K562 (cell line): Measurements from ENCODE around the gene TXNRD2. TPM values are rescaled to one million over a fixed set of nuclear protein-coding genes. Genes with fewer than 3 reads are reported as not detected.

Experiments
- ATAC-seq: fragments of 200-7000 bp; cut with Tn5 transposase; 3 replicates; pipeline ENCODE4 v1.9.1; 2020; ENCODE audit warnings: moderate library complexity
- BruUV-seq: library from RNA; stranded (reverse); fragments of 400-500 nt; replicated peaks from 2 replicates; lab custom pipeline; 2021; lab: Mats Ljungman, UMichigan
- CTCF ChIA-PET: fragments of 300-600 bp; formaldehyde crosslinking; extraction: SDS; loops from one replicate; lab custom pipeline; 2021; ENCODE audit warnings: low intra/inter-chr PET ratio; lab: Yijun Ruan, JAX
- POLR2A ChIA-PET: fragments of 300-600, 350-650 bp; sonication (Branson Sonifier 250); formaldehyde crosslinking; extraction: SDS; loops from one replicate; lab custom pipeline; 2021; ENCODE audit warnings: antibody characterized with exemption, inconsistent platforms; lab: Yijun Ruan, JAX
- DNase-seq, 4 experiments: peaks; one replicate each; pipeline versions ENCODE4 v3.0.0 to v3.0.0-alpha.2; 2011 to 2018; ENCODE audit warnings: low spot score in 3 of 4, mixed read lengths in 3 of 4; ENCODE audit errors: extremely low read depth in 1 of 4
- FAIRE-seq: peaks from 2 replicates; lab custom pipeline; 2011; peaks lifted over from hg19 to GRCh38; lab: Jason Lieb, UNC
- H2AFZ ChIP-seq: 2 replicates; pipeline ENCODE4 v1.6.0; 2011; ENCODE audit warnings: low read depth, low read length, control low read depth, inconsistent platforms
- H3K27ac ChIP-seq: fragments of 200-600 bp; 3 replicates; pipeline ENCODE4 v1.8.0; 2011; ENCODE audit warnings: low read depth, mild to moderate bottlenecking, control low read depth, inconsistent platforms, low read length, moderate library complexity, mixed read lengths; ENCODE audit errors: extremely low read depth
- H3K27me3 ChIP-seq, 2 experiments: fragments of 300-600 bp in 1 of 2; 2 replicates in 1 of 2; 3 replicates in 1 of 2; pipeline versions ENCODE4 v1.6.0 to v1.8.0; 2011; ENCODE audit warnings: inconsistent platforms in 2 of 2, low read length in 2 of 2, mild to moderate bottlenecking in 1 of 2, mixed read lengths in 1 of 2, moderate library complexity in 1 of 2; ENCODE audit not compliant: control insufficient read depth in 2 of 2, insufficient read depth in 2 of 2
- H3K36me3 ChIP-seq: fragments of 300-600 bp; 3 replicates; pipeline ENCODE4 v1.8.0; 2011; ENCODE audit warnings: mild to moderate bottlenecking, low read length, inconsistent platforms; ENCODE audit not compliant: control insufficient read depth, insufficient read depth
- H3K4me1 ChIP-seq, 2 experiments: fragments of 200-600 bp in 1 of 2; replicated peaks in 1 of 2; 2 replicates in 1 of 2; 3 replicates in 1 of 2; pipeline versions ENCODE4 v1.5.1 to v1.8.0; 2011; ENCODE audit warnings: inconsistent platforms in 2 of 2, low read length in 2 of 2, mild to moderate bottlenecking in 1 of 2, mixed read lengths in 1 of 2, moderate library complexity in 1 of 2; ENCODE audit not compliant: control insufficient read depth in 2 of 2, insufficient read depth in 2 of 2
- H3K4me2 ChIP-seq: 2 replicates; pipeline ENCODE4 v1.6.1; 2011; ENCODE audit warnings: low read length, control low read depth, inconsistent platforms, mixed read lengths; ENCODE audit not compliant: insufficient read depth
- H3K4me3 ChIP-seq: fragments of 200-600 bp; sonication (generic), shearing (Covaris generic); 2 replicates; pipeline ENCODE4 v1.5.1; 2016; ENCODE audit warnings: control low read depth, inconsistent platforms
- H3K79me2 ChIP-seq: fragments of 200-600 bp; 3 replicates; pipeline ENCODE4 v1.8.0; 2011; ENCODE audit warnings: low read length, inconsistent platforms; ENCODE audit not compliant: control insufficient read depth, insufficient read depth
- H3K9ac ChIP-seq, 2 experiments: 2 replicates each; pipeline versions ENCODE4 v1.6.0 to v1.6.1; 2011; ENCODE audit warnings: low read depth in 2 of 2, low read length in 2 of 2, control low read depth in 1 of 2, inconsistent platforms in 1 of 2, mild to moderate bottlenecking in 1 of 2, mixed read lengths in 1 of 2; ENCODE audit not compliant: insufficient read depth in 1 of 2
- H3K9me1 ChIP-seq: one replicate; pipeline ENCODE4 v1.6.0; 2011; ENCODE audit warnings: inconsistent platforms, mild to moderate bottlenecking, low read length, moderate library complexity; ENCODE audit not compliant: control insufficient read depth, insufficient read depth
- H3K9me3 ChIP-seq: replicated peaks from 2 replicates; pipeline ENCODE4 v1.5.1; 2011; ENCODE audit warnings: low read depth, low read length, inconsistent platforms; ENCODE audit not compliant: control insufficient read depth, insufficient read depth
- H4K20me1 ChIP-seq: replicated peaks from 2 replicates; pipeline ENCODE4 v1.6.1; 2011; ENCODE audit warnings: low read length, inconsistent platforms, mixed read lengths; ENCODE audit not compliant: control insufficient read depth, insufficient read depth
- BCLAF1 ChIP-seq, 2 experiments: fragments of 450-650 bp in 1 of 2; IDR thresholded peaks; 2 replicates each; pipeline ENCODE4 v1.6.1; 2011 to 2017; ENCODE audit warnings: low read depth in 2 of 2, antibody characterized with exemption in 1 of 2, borderline replicate concordance in 1 of 2, low read length in 1 of 2, mild to moderate bottlenecking in 1 of 2, mixed read lengths in 1 of 2; ENCODE audit not compliant: control insufficient read depth in 1 of 2
- C11orf30 ChIP-seq: fragments of 450-650 bp; IDR thresholded peaks from 2 replicates; pipeline ENCODE4 v1.6.1; 2016; ENCODE audit warnings: low read depth, mild to moderate bottlenecking
- CAMTA2 ChIP-seq: fragments of 250-450 bp; sonication (Bioruptor Pico); conservative IDR thresholded peaks from 2 replicates; pipeline ENCODE4 v1.5.1; 2022
- COPS2 ChIP-seq: fragments of 450-650 bp; conservative IDR thresholded peaks from 2 replicates; pipeline ENCODE4 v1.6.1; 2016; ENCODE audit warnings: mild to moderate bottlenecking, moderate library complexity
- EGR1 ChIP-seq: fragments of 450-650 bp; conservative IDR thresholded peaks from 2 replicates; pipeline ENCODE4 v1.6.1; 2017; ENCODE audit warnings: mild to moderate bottlenecking
- FOXP1 ChIP-seq: sonication (generic); formaldehyde crosslinking; IDR thresholded peaks from 2 replicates; pipeline ENCODE4 v1.8.0; 2022; ENCODE audit warnings: mild to moderate bottlenecking, missing genetic modification reagents
- JUND ChIP-seq, 2 experiments: IDR thresholded peaks; 2 replicates in 1 of 2; 3 replicates in 1 of 2; pipeline ENCODE4 v1.6.1; 2011; ENCODE audit warnings: borderline replicate concordance in 2 of 2, low read depth in 2 of 2, low read length in 2 of 2, improper control_type of control experiment in 1 of 2, missing biosample characterization in 1 of 2, missing genetic modification characterization in 1 of 2, missing genetic modification reagents in 1 of 2
- KAT8 ChIP-seq: fragments of 450-650 bp; IDR thresholded peaks from 2 replicates; pipeline ENCODE4 v1.6.1; 2016; ENCODE audit warnings: low read depth, mild to moderate bottlenecking
- NR2C1 ChIP-seq, 2 experiments: fragments of 450-650 bp; IDR thresholded peaks; 2 replicates each; pipeline ENCODE4 v1.6.1; 2017; ENCODE audit warnings: mild to moderate bottlenecking in 2 of 2, antibody characterized with exemption in 1 of 2, inconsistent platforms in 1 of 2, missing compliant biosample characterization in 1 of 2, missing genetic modification characterization in 1 of 2
- RNF219 ChIP-seq: fragments of 250-450 bp; sonication (Bioruptor Pico); IDR thresholded peaks from 2 replicates; pipeline ENCODE4 v1.5.0; 2022; ENCODE audit warnings: mild to moderate bottlenecking
- SMAD1 ChIP-seq: fragments of 150-350 bp; IDR thresholded peaks from 2 replicates; pipeline ENCODE4 v1.6.1; 2014; ENCODE audit warnings: low read length, low read depth; ENCODE audit not compliant: partially characterized antibody
- YY1 ChIP-seq, 3 experiments: IDR thresholded peaks; 2 replicates each; pipeline ENCODE4 v1.6.1; 2011; ENCODE audit warnings: low read length in 2 of 3, mild to moderate bottlenecking in 2 of 3, moderate library complexity in 2 of 3, borderline replicate concordance in 1 of 3, control low read depth in 1 of 3, low read depth in 1 of 3; ENCODE audit not compliant: insufficient read depth in 3 of 3, insufficient replicate concordance in 2 of 3, control insufficient read depth in 1 of 3, insufficient read length in 1 of 3; ENCODE audit errors: extremely low read depth in 1 of 3
- ZNF165 ChIP-seq: fragments of 250-450 bp; sonication (Bioruptor Pico); IDR thresholded peaks from 2 replicates; pipeline ENCODE4 v1.4.0; 2020; ENCODE audit warnings: borderline replicate concordance
- ZSCAN32 ChIP-seq: fragments of 450-650 bp; formaldehyde crosslinking; IDR thresholded peaks from 2 replicates; pipeline ENCODE4 v1.4.0; 2020; ENCODE audit warnings: mild to moderate bottlenecking, moderate library complexity
- WGBS: fragments of 100-300 bp; shearing (Covaris generic); methylation state at CpG from one replicate; pipeline ENCODE4 v1.1.6; 2016; ENCODE audit warnings: low coverage, mixed read lengths; ENCODE audit not compliant: insufficient coverage; ENCODE audit errors: missing lambda C conversion rate; 5-methylcytosine and 5-hydroxymethylcytosine counted together
- in situ Hi-C: fragments of 300-500 bp; cut with MboI; formaldehyde crosslinking; loops from 4 replicates; pipeline ENCODE4 v1.15.0; 2018; ENCODE audit warnings: inconsistent platforms, mixed read lengths
- intact Hi-C: fragments of 100-400 bp; cut with micrococcal nuclease; formaldehyde crosslinking; loops from 2 replicates; pipeline ENCODE4 v1.14.2; 2022
- polyA plus RNA-seq, 8 experiments: library from polyadenylated mRNA; depleted of rRNA in 4 of 8; stranded (reverse) in 5 of 8; unstranded in 3 of 8; fragments of >200 nt; fragmentation: Nextera tagmentation in 2 of 8; fragmentation: Illumina TruSeq in 1 of 8; extraction: Ambion mirVana in 2 of 8; extraction: Trizol in 1 of 8; gene quantifications; 2 replicates each; pipeline versions ENCODE4 v1.2.1 to v1.2.3, GENCODE V29; 2011 to 2014; ENCODE audit warnings: inconsistent platforms in 1 of 8, missing spikeins in 1 of 8
- total RNA-seq, 7 experiments: library from RNA; depleted of rRNA in 6 of 7; stranded (reverse); fragments of >200 nt in 6 of 7; fragmentation: Illumina TruSeq in 2 of 7; extraction: Trizol in 2 of 7; gene quantifications; 2 replicates each; pipeline versions ENCODE4 v1.2.1 to v1.2.3, GENCODE V29; 2011 to 2021; ENCODE audit warnings: low replicate concordance in 1 of 7

TXNRD2 gene
- total and polyA plus RNA-seq, 9 of the 15 experiments (the other 6 are each of a cell fraction or from before 2014, with no cell fraction given): 3.3 to 80.2 (median 49.4) TPM

GRCh38 chr22:19987394-19988306, 46.0 kb upstream of the TXNRD2 start:
- no peaks in the 10 kb centered on the region for H3K79me2 ChIP-seq
- peaks cover 20% of the 10 kb centered on the region for H3K9me1 ChIP-seq
- peak overlapping the region; percentile 78 for H2AFZ ChIP-seq
- H3K27ac ChIP-seq: peak overlapping the region; percentile 42; the same call in 2 of the 3 replicates
- peaks cover 39 to 92% of the 10 kb centered on the region in 2 experiments for H3K4me1 ChIP-seq
- H3K4me2 ChIP-seq: peak overlapping the region; percentile 72
- no peaks in the 10 kb centered on the region for H3K36me3 ChIP-seq
- peak overlapping the region; percentile 17 to 92; a peak in 3 of 4 replicates for H3K9ac ChIP-seq
- peaks cover 74% of the 10 kb centered on the region for H4K20me1 ChIP-seq
- ATAC-seq (peak; percentile 0; the same call in 2 of the 3 replicates), FAIRE-seq (peak; percentile 55), DNase-seq (peak in 2 of 4 experiments; percentile 59 to 72)
- POLR2A ChIA-PET: interaction anchor here (0.5 to 5.7 kb wide), 13 partner anchors 10 to 173 kb away, joined by 3 to 56 read pairs (median 4); partner anchors contain the start of gene TRMT2A
- no peaks in the 10 kb centered on the region for H3K27me3 ChIP-seq
- CTCF ChIA-PET: no interaction called here
- no TSS peak for BruUV-seq
- no peaks in the 10 kb centered on the region for H3K9me3 ChIP-seq
- in situ Hi-C loops: no loop called here
- intact Hi-C loops: loop anchor here (5.0 kb wide), 1 partner anchor 35 kb away; the partner anchor contains the start of gene TANGO2
- H3K4me3 ChIP-seq: peak overlapping the region; percentile 7; the same call in 1 of the 2 replicates
- 44% methylated on average over 23 of the region's 24 CpGs for WGBS
- TF ChIP-seq ZSCAN32 (CRISPR knock-in tag) (no peak), BCLAF1 (IDR thresholded peaks at IDR 0.05; ENCODE audit: borderline replicate concordance in 1 of 2, control insufficient read depth in 1 of 2, low read depth in 2 of 2, low read length in 1 of 2) (no peak), C11orf30 (no peak), NR2C1 (IDR thresholded peaks at IDR 0.05) (no peak), NR2C1 (tag; IDR thresholded peaks at IDR 0.05) (no peak), SMAD1 (no peak), JUND (IDR thresholded peaks at IDR 0.05; ENCODE audit: borderline replicate concordance, low read depth, low read length) (no peak), JUND (tag; IDR thresholded peaks at IDR 0.05; ENCODE audit: borderline replicate concordance, low read depth, low read length) (no peak), KAT8 (no peak), EGR1 (no peak), RNF219 (CRISPR knock-in tag) (no peak), CAMTA2 (CRISPR knock-in tag) (no peak), COPS2 (no peak), FOXP1 (CRISPR knock-in tag) (no peak), ZNF165 (CRISPR knock-in tag) (no peak), YY1 (IDR thresholded peaks at IDR 0.05; ENCODE audit: borderline replicate concordance in 1 of 3, control insufficient read depth in 1 of 3, extremely low read depth in 1 of 3, insufficient read depth in 3 of 3, insufficient read length in 1 of 3, insufficient replicate concordance in 2 of 3, low read depth in 1 of 3, low read length in 2 of 3) (no peak)
